LoVo (cell line): ENCODE data around the gene AGXT.

Experiments used
- DNase-seq: peaks from one replicate; pipeline ENCODE4 v3.0.0-alpha.2; 2016; ENCODE audit warnings: low spot score

Gene AGXT

GRCh38 chr2:240868286-240869108 is at the start of gene AGXT:
Gene AGXT, plus strand, starts transcription at chr2:240868824. Its CDS starts 42 bp downstream, at chr2:240868866.
- DNase-seq = peak; percentile 6

- no peak for DNase-seq
These were observed 49.3 kb upstream of the AGXT start for GRCh38 chr2:240819126-240819857.

- no peak for DNase-seq
These were observed 48.6 kb upstream of the AGXT start, which contains the start of gene KIF1A for GRCh38 chr2:240819858-240820606. Gene KIF1A, minus strand, starts transcription at chr2:240820219. Its CDS starts 22,467 bp downstream, at chr2:240797752.

- no peak for DNase-seq
These were observed 47.8 kb upstream of the AGXT start for GRCh38 chr2:240820607-240821428.

GRCh38 chr2:240821429-240821778 is 47.2 kb upstream of the AGXT start:
- DNase-seq = no peak

- DNase-seq = no peak
These were observed 46.3 kb upstream of the AGXT start for GRCh38 chr2:240822280-240822847.

GRCh38 chr2:240823449-240824336 is 44.9 kb upstream of the AGXT start:
- DNase-seq = no peak

GRCh38 chr2:240825476-240825875 is 43.1 kb upstream of the AGXT start:
- DNase-seq = no peak

- DNase-seq = no peak
These were observed 36.9 kb upstream of the AGXT start for GRCh38 chr2:240831594-240832204.

- peak; percentile 75 for DNase-seq
These were observed 36.4 kb upstream of the AGXT start for GRCh38 chr2:240832205-240832727.

GRCh38 chr2:240832921-240833494 is 35.6 kb upstream of the AGXT start:
- no peak for DNase-seq

- DNase-seq = no peak
These were observed 34.8 kb upstream of the AGXT start for GRCh38 chr2:240833724-240834285.

GRCh38 chr2:240834377-240834975 is 34.1 kb upstream of the AGXT start:
- DNase-seq = no peak

- no peak for DNase-seq
These were observed 33.1 kb upstream of the AGXT start for GRCh38 chr2:240835528-240835927.

- DNase-seq = no peak
These were observed 31.7 kb upstream of the AGXT start for GRCh38 chr2:240836781-240837467.

GRCh38 chr2:240837621-240838020 is 31.0 kb upstream of the AGXT start:
- no peak for DNase-seq
